NCI-H2227 treated with DMSO at 0.1 percent for 48 hours (cell line): ENCODE measurements around the gene TPTE2.
"Not testable (repeated sequence)": the region's sequence is repeated elsewhere in the genome, so short reads cannot be mapped to it uniquely, and the experiment has no call there.

Source experiments
- DNase-seq: peaks from one replicate; lab custom pipeline; 2025; lab: John Stamatoyannopoulos, UW

TPTE2 gene

GRCh38 chr13:19567820-19568534 is 6.6 kb upstream of the TPTE2 start:
- DNase-seq = no peak

GRCh38 chr13:19561585-19561984 is 253 bp upstream of the TPTE2 start:
- no peak for DNase-seq

GRCh38 chr13:19560672-19561071 is 660 bp downstream of the TPTE2 start:
- DNase-seq = not testable (repeated sequence)

DNA sequence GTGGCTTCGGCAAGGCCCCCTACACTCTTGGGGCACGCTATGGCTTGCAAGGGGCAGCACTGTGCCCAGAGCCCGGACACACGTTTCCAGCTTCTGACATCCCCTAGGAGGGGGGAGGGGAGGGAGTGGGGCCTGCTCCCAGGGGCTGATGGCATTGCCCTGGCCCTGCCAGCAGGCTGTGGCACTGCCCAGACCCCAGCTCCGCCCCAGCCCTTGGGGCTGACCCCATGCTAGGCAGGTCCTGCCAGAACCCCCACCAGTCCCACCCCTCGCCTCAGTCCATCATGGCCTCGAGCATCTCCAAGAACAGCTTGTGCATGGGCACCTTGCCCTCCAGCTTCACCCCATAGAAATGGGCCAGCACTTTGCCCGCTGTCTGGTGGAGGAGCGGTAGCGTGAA is 1.6 kb downstream of the TPTE2 start:
- DNase-seq = not testable (repeated sequence)

DNA sequence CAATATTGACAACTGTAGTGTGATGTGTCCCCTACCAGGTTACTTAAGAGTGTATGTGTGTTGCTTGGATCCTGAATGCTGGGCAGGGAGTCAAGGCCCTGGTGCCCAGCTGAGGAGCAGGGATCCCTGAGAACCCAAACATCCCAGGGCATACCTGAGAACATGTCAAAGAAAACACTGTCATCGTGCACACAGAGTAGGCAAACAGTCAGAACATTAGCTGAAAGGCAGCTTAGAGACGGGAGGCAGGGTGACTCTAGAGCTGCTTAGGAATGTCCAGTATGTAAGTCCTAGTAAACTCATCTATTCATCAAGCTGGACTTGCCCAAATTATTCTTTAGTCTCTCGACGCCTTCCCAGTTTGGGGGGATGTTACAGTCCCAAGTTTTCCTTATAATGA is 4.0 kb downstream of the TPTE2 start:
- not testable (repeated sequence) for DNase-seq

DNA sequence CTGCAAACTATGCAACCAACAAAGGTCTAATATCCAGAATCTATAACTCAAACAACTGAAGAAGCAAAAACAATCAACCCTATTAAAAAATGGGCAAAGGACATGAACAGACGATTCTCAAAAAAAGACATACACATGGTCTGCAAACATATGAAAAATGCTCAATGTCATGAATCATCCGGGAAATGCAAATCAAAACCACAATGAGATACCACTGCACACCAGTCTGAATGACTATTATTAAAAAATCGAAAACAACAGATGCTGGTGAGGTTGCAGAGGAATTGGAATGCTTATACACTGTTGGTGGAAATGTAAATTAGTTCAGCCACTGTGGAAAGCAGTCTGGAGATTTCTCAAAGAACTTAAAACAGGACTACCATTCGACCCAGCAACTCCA is 12.1 kb downstream of the TPTE2 start:
- not testable (repeated sequence) for DNase-seq

GRCh38 chr13:19525634-19526033 is 35.7 kb downstream of the TPTE2 start:
- not testable (repeated sequence) for DNase-seq

DNA sequence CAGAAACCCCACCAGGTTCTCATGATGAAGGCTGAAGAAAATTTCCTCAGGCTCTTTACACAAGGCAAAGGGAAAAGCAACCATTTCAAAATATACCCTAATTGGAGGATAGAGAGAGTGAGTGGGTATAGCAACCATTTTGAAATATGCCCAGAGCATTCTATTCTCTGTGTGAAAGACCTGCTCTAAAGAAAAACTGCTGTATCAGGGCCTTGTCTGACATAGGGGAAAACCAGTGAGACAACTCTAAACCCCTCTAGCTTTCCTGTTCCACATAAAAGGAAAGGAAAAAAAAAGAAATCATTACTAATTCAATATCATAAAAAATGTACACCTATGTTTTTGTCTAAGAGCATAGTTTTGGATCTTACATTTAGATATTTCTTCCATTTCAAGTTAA is 42.3 kb downstream of the TPTE2 start:
- no peak for DNase-seq

DNA sequence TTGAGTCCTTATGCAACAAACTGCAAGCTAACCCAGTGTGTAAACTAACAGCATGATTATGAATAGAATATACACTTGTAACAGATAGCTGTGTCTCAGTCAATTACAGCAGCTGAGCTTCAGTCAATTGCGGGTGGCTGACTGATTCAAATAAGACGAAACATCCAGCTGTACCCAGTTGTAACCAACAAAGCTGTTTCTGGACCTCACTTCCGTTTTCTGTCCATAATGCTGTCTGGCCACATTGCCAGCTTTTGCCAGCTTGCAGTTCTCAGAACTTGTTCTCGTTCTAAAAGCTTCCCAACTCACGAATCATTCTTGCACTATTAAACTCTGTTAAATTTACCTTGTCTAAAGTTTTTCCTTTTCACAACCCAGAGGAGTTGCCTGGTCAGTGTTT is 53.7 kb downstream of the TPTE2 start:
- DNase-seq = not testable (repeated sequence)

DNA sequence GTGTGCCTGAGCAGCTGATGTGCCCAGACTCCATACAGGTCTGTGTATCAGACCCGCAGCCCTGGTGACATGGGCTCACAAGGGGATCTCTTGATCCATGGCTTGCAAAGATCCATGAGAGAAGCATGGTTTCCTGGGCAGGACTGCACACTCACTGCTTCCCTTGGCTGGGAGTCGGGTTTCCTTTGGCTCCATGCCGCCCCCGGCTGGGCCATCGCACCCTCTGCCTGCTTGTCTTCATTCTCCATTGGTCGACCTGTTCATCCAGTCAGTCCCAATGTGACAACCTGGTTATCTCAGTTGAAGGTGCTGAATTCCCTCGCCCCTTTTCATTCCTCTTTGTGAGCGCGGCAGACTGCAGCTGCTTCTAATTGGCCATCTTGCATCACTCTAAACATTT is 101.2 kb downstream of the TPTE2 start:
- DNase-seq = not testable (repeated sequence)

- not testable (repeated sequence) for DNase-seq
Measured at GRCh38 chr13:19439056-19439686, 122.2 kb downstream of the TPTE2 start.

- DNase-seq = not testable (repeated sequence)
Measured at GRCh38 chr13:19437780-19438179, 123.6 kb downstream of the TPTE2 start.

DNA sequence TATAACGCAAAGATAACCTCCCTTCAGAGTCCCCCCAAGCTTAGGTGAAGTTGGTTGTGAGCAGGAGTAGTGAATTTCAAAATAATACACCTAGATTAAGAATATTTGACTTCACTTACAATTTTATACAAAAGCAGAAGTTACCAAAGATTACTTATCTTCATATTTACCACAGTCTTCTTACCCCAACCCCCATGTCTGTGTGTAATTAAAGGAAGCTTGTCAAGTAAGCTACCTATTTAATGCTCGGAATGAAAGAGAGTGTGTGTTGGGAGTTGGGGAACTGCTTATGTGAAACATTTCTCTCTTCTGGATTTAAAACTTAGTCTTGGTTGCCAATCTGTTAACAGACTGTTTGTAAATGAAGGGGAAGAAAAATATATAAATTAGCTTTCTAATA is 139.1 kb downstream of the TPTE2 start:
- not testable (repeated sequence) for DNase-seq

DNA sequence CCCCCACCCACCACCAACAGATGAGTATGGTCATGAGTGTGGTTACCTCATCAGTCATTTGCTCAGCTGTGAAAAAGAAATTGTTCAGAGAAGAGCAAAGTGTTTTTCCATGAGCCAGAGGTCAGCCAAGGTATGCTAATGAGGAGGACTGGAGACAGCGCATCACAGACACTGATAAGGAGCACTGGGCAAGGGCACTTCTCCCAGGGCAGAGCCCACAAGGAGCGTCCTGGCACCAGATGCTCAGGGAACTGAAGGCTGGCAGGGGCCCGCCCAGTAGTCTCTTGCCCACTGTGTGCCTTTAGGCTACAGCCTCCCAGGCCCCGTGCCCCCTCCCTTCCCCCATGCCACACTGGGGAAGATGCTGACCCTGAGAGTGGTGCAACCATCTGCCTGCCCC is 148.8 kb downstream of the TPTE2 start:
- not testable (repeated sequence) for DNase-seq

DNA sequence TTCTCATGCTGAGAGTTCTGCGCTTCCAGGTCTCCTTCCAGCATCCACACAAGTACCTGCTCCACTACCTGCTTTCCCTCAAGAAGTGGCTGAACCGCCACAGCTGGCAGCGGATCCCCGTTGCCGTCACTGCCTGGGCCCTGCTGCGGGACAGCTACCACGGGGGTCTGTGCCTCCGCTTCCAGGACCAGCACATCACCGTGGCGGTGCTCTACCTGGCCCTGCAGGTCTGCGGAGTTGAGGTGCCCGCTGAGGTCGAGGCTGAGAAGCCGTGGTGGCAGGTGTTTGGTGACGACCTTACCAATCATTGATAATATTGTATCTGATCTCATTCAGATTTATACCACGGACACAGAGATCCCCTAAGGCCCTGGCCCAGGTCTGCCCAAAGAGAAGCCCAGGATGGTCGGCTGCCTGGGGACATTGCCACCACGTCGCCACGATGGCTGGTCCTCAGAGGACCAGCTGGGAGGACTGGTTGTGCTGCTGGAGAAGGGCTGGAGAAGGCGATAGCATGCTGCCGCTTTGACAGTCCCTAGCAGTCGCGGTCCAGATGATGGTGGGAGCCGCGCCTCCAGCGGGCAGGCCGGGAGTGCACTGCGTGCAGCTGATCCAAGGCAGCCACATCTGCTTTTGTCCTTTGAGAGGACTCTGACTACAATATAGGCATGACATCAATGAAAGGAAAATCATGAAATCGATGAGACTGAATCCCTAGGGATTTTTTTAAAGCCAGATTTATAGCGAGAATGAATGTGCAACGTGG is 178.4 kb downstream of the TPTE2 start:
- DNase-seq = not testable (repeated sequence)

- no peak for DNase-seq
Measured at GRCh38 chr13:19382111-19382510, 179.2 kb downstream of the TPTE2 start.
